HepG2 (cell line): ENCODE measurements around the gene STIM2. TPM values are rescaled to one million over a fixed set of nuclear protein-coding genes. Genes with fewer than 3 reads are reported as not detected.

ENCODE experiments used
- ATAC-seq: fragments of 200-7000 bp; cut with Tn5 transposase; 3 replicates; pipeline ENCODE4 v1.9.1; 2020; ENCODE audit warnings: mild to moderate bottlenecking, moderate library complexity
- BruUV-seq: library from RNA; stranded (reverse); fragments of 400-500 nt; replicated peaks from 2 replicates; lab custom pipeline; 2021; lab: Mats Ljungman, UMichigan
- CTCF ChIA-PET: fragments of 300-600 bp; formaldehyde crosslinking; extraction: SDS; loops from one replicate; lab custom pipeline; 2021; ENCODE audit warnings: low total read pairs, inconsistent platforms, low intra/inter-chr PET ratio; lab: Yijun Ruan, JAX
- POLR2A ChIA-PET: fragments of 350-600 bp; sonication (Branson Sonifier 250); formaldehyde crosslinking; loops from one replicate; lab custom pipeline; 2020; ENCODE audit warnings: antibody characterized with exemption, inconsistent platforms; lab: Yijun Ruan, JAX
- DNase-seq: peaks from one replicate; pipeline ENCODE4 v3.0.0-alpha.2; 2015; ENCODE audit warnings: low spot score
- FAIRE-seq: peaks from 3 replicates; lab custom pipeline; 2011; peaks lifted over from hg19 to GRCh38; lab: Jason Lieb, UNC
- H2AFZ ChIP-seq: one replicate; pipeline ENCODE4 v1.6.1; 2011; ENCODE audit warnings: low read length, inconsistent platforms
- H3K27ac ChIP-seq: fragments of 300-600 bp; 3 replicates; pipeline ENCODE4 v1.8.0; 2011; ENCODE audit warnings: mixed run types, mild to moderate bottlenecking, mixed read lengths, low read length, inconsistent platforms; ENCODE audit not compliant: insufficient read depth; ENCODE audit errors: extremely low read length
- H3K27me3 ChIP-seq, 2 experiments: fragments of 200-600 bp in 1 of 2; 2 replicates in 1 of 2; 3 replicates in 1 of 2; pipeline versions ENCODE4 v1.6.0 to v1.8.0; 2011; ENCODE audit warnings: low read length in 2 of 2, mild to moderate bottlenecking in 2 of 2, moderate library complexity in 2 of 2, inconsistent platforms in 1 of 2; ENCODE audit not compliant: insufficient read depth in 2 of 2, control insufficient read depth in 1 of 2
- H3K36me3 ChIP-seq, 2 experiments: fragments of 200-600 bp in 1 of 2; replicated peaks in 1 of 2; 2 replicates in 1 of 2; 3 replicates in 1 of 2; pipeline versions ENCODE4 v1.5.1 to v1.8.0; 2011; ENCODE audit warnings: low read length in 2 of 2, inconsistent platforms in 1 of 2; ENCODE audit not compliant: insufficient read depth in 2 of 2, control insufficient read depth in 1 of 2
- H3K4me1 ChIP-seq: 2 replicates; pipeline ENCODE4 v1.5.1; 2012; ENCODE audit warnings: low read length, inconsistent platforms; ENCODE audit not compliant: insufficient read depth
- H3K4me2 ChIP-seq: 2 replicates; pipeline ENCODE4 v1.6.0; 2011; ENCODE audit warnings: low read depth, low read length, inconsistent platforms
- H3K4me3 ChIP-seq, 3 experiments: fragments of 200-600 bp in 1 of 3; sonication (generic), shearing (Covaris generic) in 1 of 3; replicated peaks in 1 of 3; 2 replicates each; pipeline ENCODE4 v1.5.1; 2011 to 2016; ENCODE audit warnings: low read length in 3 of 3, inconsistent platforms in 2 of 3, low read depth in 2 of 3, mild to moderate bottlenecking in 2 of 3, control low read depth in 1 of 3, mixed read lengths in 1 of 3; ENCODE audit not compliant: insufficient read depth in 1 of 3
- H3K79me2 ChIP-seq: one replicate; pipeline ENCODE4 v1.6.1; 2011; ENCODE audit warnings: low read length, inconsistent platforms; ENCODE audit not compliant: insufficient read depth
- H3K9ac ChIP-seq: 2 replicates; pipeline ENCODE4 v1.6.0; 2011; ENCODE audit warnings: mild to moderate bottlenecking, low read depth, low read length, inconsistent platforms; ENCODE audit not compliant: insufficient read depth
- H3K9me3 ChIP-seq: 2 replicates; pipeline ENCODE4 v1.5.1; 2012; ENCODE audit warnings: mild to moderate bottlenecking, low read length
- H4K20me1 ChIP-seq: 2 replicates; pipeline ENCODE4 v1.6.0; 2011; ENCODE audit warnings: inconsistent platforms, mild to moderate bottlenecking, low read length, moderate library complexity; ENCODE audit not compliant: insufficient read depth
- CEBPB ChIP-seq: IDR thresholded peaks from 2 replicates; pipeline ENCODE4 v1.6.1; 2011; ENCODE audit warnings: low read depth, low read length, improper control_type of control experiment, borderline replicate concordance
- FOXA3 ChIP-seq: IDR thresholded peaks from 2 replicates; pipeline ENCODE4 v1.6.1; 2016; ENCODE audit warnings: missing genetic modification reagents, missing compliant biosample characterization
- JARID2 ChIP-seq: sonication (generic); formaldehyde crosslinking; IDR thresholded peaks from 2 replicates; pipeline ENCODE4 v1.8.1; 2023; ENCODE audit warnings: missing genetic modification reagents, inconsistent platforms; ENCODE audit not compliant: insufficient replicate concordance
- KLF9 ChIP-seq: IDR thresholded peaks from 2 replicates; pipeline ENCODE4 v1.6.1; 2016; ENCODE audit warnings: low read depth
- ZFP90 ChIP-seq: sonication (generic); formaldehyde crosslinking; IDR thresholded peaks from 2 replicates; pipeline ENCODE4 v1.8.0; 2022; ENCODE audit warnings: missing genetic modification reagents, mild to moderate bottlenecking, inconsistent platforms, borderline replicate concordance
- WGBS: methylation state at CpG from one replicate; pipeline ENCODE4 v1.1.6; 2017; ENCODE audit warnings: low lambda C conversion rate; 5-methylcytosine and 5-hydroxymethylcytosine counted together
- in situ Hi-C: cut with HindIII; loops from 2 replicates; pipeline ENCODE4 v1.10.0; 2017; ENCODE audit warnings: low pct_unique_long_range_greater_than_20kb; ENCODE audit not compliant: extremely low pct_ligation_motif_present
- intact Hi-C: fragments of 100-400 bp; cut with micrococcal nuclease; formaldehyde crosslinking; loops from one replicate; pipeline ENCODE4 v1.10.0; 2022; ENCODE audit not compliant: unreplicated experiment
- polyA plus RNA-seq, 8 experiments: library from polyadenylated mRNA; depleted of rRNA in 3 of 8; stranded (reverse) in 7 of 8; unstranded in 1 of 8; fragments of >200 nt; fragmentation: Illumina TruSeq in 4 of 8; extraction: Trizol in 4 of 8; gene quantifications; 2 replicates each; pipeline versions ENCODE4 v1.2.1 to v1.2.3, GENCODE V29; 2011 to 2016; ENCODE audit warnings: low read depth in 4 of 8, missing spikeins in 1 of 8, mixed read lengths in 1 of 8; ENCODE audit not compliant: insufficient read depth in 1 of 8
- total RNA-seq, 5 experiments: library from RNA; depleted of rRNA; stranded (reverse); fragments of >200 nt; fragmentation: Illumina TruSeq; extraction: Trizol; gene quantifications; 2 replicates each; pipeline ENCODE4 v1.2.3, GENCODE V29; 2016; ENCODE audit warnings: low read depth in 1 of 5
- TF ChIP-seq, protein P1 (sequence below): sonication (generic); formaldehyde crosslinking; IDR thresholded peaks from 2 replicates; pipeline ENCODE4 v1.4.0; 2020; ENCODE audit warnings: missing genetic modification reagents

Gene STIM2
- total and polyA plus RNA-seq, 2 of the 13 experiments (the other 11 are each of a cell fraction or from before 2014, with no cell fraction given), result 19.3 to 19.4 TPM

DNA sequence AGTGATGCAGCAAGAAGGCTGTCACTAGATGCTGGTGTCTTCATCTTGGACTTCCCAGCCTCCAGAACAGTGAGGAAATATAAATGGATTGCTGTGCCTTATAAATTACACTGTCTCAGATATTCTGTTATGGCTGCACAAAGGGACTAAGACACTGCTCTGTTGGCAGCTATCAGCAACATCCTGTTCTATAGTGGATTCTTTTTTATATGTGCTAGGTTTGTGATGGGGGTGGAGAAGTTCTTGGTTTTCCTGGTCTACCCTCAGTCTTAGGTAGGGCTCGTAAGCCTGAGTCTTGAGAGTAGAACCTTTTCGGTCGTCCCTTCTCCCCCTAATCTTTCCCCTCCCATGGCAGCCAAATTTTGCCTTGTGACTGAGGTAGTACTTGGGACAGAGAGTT, 17.3 kb downstream of the STIM2 start (continued):
- TF ChIP-seq, protein P1, sequence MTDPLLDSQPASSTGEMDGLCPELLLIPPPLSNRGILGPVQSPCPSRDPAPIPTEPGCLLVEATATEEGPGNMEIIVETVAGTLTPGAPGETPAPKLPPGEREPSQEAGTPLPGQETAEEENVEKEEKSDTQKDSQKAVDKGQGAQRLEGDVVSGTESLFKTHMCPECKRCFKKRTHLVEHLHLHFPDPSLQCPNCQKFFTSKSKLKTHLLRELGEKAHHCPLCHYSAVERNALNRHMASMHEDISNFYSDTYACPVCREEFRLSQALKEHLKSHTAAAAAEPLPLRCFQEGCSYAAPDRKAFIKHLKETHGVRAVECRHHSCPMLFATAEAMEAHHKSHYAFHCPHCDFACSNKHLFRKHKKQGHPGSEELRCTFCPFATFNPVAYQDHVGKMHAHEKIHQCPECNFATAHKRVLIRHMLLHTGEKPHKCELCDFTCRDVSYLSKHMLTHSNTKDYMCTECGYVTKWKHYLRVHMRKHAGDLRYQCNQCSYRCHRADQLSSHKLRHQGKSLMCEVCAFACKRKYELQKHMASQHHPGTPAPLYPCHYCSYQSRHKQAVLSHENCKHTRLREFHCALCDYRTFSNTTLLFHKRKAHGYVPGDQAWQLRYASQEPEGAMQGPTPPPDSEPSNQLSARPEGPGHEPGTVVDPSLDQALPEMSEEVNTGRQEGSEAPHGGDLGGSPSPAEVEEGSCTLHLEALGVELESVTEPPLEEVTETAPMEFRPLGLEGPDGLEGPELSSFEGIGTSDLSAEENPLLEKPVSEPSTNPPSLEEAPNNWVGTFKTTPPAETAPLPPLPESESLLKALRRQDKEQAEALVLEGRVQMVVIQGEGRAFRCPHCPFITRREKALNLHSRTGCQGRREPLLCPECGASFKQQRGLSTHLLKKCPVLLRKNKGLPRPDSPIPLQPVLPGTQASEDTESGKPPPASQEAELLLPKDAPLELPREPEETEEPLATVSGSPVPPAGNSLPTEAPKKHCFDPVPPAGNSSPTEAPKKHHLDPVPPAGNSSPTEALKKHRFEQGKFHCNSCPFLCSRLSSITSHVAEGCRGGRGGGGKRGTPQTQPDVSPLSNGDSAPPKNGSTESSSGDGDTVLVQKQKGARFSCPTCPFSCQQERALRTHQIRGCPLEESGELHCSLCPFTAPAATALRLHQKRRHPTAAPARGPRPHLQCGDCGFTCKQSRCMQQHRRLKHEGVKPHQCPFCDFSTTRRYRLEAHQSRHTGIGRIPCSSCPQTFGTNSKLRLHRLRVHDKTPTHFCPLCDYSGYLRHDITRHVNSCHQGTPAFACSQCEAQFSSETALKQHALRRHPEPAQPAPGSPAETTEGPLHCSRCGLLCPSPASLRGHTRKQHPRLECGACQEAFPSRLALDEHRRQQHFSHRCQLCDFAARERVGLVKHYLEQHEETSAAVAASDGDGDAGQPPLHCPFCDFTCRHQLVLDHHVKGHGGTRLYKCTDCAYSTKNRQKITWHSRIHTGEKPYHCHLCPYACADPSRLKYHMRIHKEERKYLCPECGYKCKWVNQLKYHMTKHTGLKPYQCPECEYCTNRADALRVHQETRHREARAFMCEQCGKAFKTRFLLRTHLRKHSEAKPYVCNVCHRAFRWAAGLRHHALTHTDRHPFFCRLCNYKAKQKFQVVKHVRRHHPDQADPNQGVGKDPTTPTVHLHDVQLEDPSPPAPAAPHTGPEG, result no peak

DNA sequence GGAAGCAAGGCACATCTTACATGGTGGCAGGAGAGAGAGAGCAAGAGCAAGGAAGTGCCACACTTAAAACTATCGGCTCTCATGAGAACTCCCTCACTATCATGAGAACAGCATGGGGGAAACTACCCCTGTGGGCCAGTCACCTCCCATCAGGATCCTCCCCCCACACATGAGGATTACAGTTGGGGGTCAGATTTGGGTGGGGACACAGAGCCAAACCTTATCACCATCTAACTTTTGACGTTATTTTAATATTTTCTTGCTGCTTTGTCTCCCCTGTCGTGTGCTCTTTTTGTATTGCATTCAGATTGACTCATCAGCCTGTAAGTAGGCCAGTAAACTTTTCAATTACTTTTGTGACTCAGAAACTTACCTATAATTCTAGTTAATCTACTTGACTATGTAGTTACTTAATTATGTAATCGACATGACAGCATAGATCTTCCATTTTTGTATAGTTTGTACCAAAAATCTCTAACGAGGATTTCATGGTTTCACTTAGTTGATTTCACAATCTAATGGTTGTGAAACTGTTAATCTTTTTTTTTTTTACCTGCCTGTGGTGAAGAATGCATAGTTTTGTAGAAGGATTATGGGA, 18.3 kb downstream of the STIM2 start:
- no peak overlapping the region for H3K4me3 ChIP-seq
- H3K36me3 ChIP-seq, result no peaks in the 10 kb centered on the region
- CTCF ChIA-PET, result no interaction called here
- intact Hi-C loops, result no loop called here
- H3K27me3 ChIP-seq, result no peaks in the 10 kb centered on the region
- no peak overlapping the region for H2AFZ ChIP-seq
- H3K4me1 ChIP-seq, result no peaks in the 10 kb centered on the region
- POLR2A ChIA-PET, result no interaction called here
- no peak for FAIRE-seq
- no TSS peak for BruUV-seq
- H4K20me1 ChIP-seq, result no peaks in the 10 kb centered on the region
- in situ Hi-C loops, result no loop called here
- H3K27ac ChIP-seq, result no peak overlapping the region
- H3K79me2 ChIP-seq, result peaks cover 6% of the 10 kb centered on the region
- ATAC-seq, result no peak
- H3K9ac ChIP-seq, result no peak overlapping the region
- no peak for TF ChIP-seq JARID2 (CRISPR knock-in tag)
- no peak for TF ChIP-seq KLF9
- TF ChIP-seq FOXA3, result no peak
- peak; percentile 71 for TF ChIP-seq CEBPB
- TF ChIP-seq ZFP90 (CRISPR knock-in tag), result no peak
- TF ChIP-seq, all 625 proteins: peak for 1
- 78% methylated on average over 5 of the region's 5 CpGs for WGBS
- Histone ChIP-seq H3K9me3 (no peaks in the 10 kb centered on the region), H3K4me2 (no peak overlapping the region)
- no peak for DNase-seq
